GM12875 (cell line): ENCODE results near the gene KMT2C.
A peak's percentile ranks its signal among the peaks of the same experiment; 100 is the strongest.
"Not testable (repeated sequence)": the region's sequence is repeated elsewhere in the genome, so short reads cannot be mapped to it uniquely, and the experiment has no call there.

ENCODE experiments used
- H3K4me3 ChIP-seq: one replicate; pipeline ENCODE4 v1.5.1; 2011; ENCODE audit warnings: low read depth, low read length, control low read depth
- TF ChIP-seq, protein P1 (sequence below): IDR thresholded peaks from 2 replicates; pipeline ENCODE4 v1.5.1; 2011; ENCODE audit warnings: low read depth, mild to moderate bottlenecking, control low read depth, inconsistent platforms, low read length, moderate library complexity, borderline replicate concordance; ENCODE audit not compliant: insufficient read depth

KMT2C gene

GRCh38 chr7:152435384-152436110 lies at the start of gene KMT2C:
TSS of gene KMT2C (minus strand) at chr7:152436003. CDS start at chr7:152435786, 217 bp downstream.
- H3K4me3 ChIP-seq = peak within 1 kb of the TSS; percentile 83
- TF ChIP-seq, protein P1, sequence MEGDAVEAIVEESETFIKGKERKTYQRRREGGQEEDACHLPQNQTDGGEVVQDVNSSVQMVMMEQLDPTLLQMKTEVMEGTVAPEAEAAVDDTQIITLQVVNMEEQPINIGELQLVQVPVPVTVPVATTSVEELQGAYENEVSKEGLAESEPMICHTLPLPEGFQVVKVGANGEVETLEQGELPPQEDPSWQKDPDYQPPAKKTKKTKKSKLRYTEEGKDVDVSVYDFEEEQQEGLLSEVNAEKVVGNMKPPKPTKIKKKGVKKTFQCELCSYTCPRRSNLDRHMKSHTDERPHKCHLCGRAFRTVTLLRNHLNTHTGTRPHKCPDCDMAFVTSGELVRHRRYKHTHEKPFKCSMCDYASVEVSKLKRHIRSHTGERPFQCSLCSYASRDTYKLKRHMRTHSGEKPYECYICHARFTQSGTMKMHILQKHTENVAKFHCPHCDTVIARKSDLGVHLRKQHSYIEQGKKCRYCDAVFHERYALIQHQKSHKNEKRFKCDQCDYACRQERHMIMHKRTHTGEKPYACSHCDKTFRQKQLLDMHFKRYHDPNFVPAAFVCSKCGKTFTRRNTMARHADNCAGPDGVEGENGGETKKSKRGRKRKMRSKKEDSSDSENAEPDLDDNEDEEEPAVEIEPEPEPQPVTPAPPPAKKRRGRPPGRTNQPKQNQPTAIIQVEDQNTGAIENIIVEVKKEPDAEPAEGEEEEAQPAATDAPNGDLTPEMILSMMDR = no peak

- TF ChIP-seq, protein P1 = no peak
- H3K4me3 ChIP-seq = no peak overlapping the region
Observed at GRCh38 chr7:152481082-152481481, 45.3 kb upstream of the KMT2C start.

DNA sequence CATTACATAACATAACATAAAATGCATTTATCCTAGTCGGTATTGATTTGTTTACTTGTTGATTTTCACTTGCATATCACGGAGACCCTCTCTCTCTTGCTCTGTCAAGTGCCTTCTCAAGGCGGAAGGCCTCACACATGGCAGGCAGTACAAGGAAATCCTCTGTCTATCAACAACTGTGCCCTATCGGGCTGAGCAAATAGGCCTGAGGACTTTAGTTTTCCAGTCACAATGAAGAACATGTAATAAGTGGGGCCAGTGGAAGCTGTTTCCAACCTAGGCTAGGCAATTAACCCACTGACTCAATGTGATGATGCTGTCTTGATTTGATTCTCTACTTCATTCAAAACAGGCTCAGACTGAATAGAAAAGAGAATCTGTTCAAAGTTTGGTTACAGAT lies 44.9 kb upstream of the KMT2C start:
- TF ChIP-seq, protein P1 = no peak
- no peak overlapping the region for H3K4me3 ChIP-seq

- H3K4me3 ChIP-seq = no peak overlapping the region
- TF ChIP-seq, protein P1 = no peak
Observed at GRCh38 chr7:152479595-152479994, 43.8 kb upstream of the KMT2C start.

GRCh38 chr7:152478140-152478539 lies 42.3 kb upstream of the KMT2C start:
- TF ChIP-seq, protein P1 = no peak
- no peak overlapping the region for H3K4me3 ChIP-seq

- TF ChIP-seq, protein P1 = no peak
- no peak overlapping the region for H3K4me3 ChIP-seq
Observed at GRCh38 chr7:152477079-152477478, 41.3 kb upstream of the KMT2C start.

- H3K4me3 ChIP-seq = no peak overlapping the region
- TF ChIP-seq, protein P1 = no peak
Observed at GRCh38 chr7:152476551-152476950, 40.7 kb upstream of the KMT2C start.

DNA sequence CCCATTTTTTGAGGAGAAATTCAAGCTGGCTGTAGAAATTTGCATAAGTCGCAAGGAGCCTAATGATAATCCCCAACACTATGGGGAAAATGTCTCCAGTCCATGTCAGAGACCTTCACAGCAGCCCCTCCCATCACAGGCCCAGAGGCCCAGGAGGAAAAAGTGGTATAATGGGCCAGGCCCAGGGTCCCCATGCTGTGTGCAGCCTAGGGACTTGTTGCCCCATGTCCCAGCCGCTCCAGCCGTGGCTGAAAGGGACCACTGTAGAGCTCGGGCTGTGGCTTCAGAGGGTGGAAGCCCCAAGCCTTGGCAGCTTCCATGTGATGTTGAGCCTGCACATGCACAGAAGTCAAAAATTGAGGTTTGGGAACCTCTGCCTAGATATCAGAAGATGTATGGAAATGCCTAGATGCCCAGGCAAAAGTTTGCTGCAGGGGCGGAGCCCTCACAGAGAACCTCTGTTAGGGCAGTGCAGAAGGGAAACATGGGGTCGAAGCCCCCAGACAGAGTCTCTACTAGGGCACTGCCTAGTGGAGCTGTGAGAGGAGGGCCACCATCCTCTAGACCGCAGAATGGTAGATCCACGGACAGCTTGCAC lies 35.3 kb upstream of the KMT2C start:
- H3K4me3 ChIP-seq = not testable (repeated sequence)

DNA sequence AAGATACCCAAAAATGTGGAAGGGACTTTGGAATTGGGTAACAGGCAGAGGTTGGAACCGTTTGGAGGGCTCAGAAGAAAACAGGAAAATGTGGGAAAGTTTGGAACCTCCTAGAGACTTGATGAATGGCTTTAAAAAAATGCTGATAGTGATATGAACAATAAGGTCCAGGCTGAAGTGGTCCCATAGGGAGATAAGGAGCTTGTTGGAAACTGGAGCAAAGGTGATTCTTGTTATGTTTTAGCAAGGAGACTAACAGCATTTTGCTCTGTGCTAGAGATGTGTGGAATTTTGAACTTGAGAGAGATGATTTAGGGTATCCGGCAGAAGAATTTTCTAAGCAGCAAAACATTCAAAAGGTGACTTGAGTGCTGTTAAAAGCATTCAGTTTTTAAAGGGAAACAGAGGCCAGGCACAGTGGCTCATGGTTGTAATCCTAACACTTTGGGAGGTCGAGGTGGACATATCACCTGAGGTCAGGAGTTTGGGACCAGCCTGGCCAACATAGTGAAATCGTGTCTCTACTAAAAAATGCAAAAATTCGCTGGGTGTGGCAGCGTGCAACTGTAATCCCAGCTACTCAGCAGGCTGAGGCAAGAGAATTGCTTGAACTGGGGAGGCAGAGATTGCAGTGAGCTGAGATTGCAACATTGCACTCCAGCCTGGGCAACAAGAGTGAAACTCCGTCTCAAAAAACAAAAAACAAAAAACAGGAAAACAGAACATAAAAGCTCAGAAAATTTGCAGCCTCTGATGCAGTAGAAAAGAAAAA lies 34.6 kb upstream of the KMT2C start:
- H3K4me3 ChIP-seq = not testable (repeated sequence)

GRCh38 chr7:152469576-152469975 lies 33.8 kb upstream of the KMT2C start:
- not testable (repeated sequence) for H3K4me3 ChIP-seq
